IgD-negative memory B cell (primary cell): ENCODE results near the gene AP1M2. TPM values are rescaled to one million over a fixed set of nuclear protein-coding genes. Genes with fewer than 3 reads are reported as not detected.

Source experiments
- polyA plus RNA-seq: library from polyadenylated mRNA; unstranded; fragments of 300-500 nt; fragmentation: Illumina TruSeq; gene quantifications from one replicate; pipeline ENCODE4 v1.2.3, GENCODE V29; 2021

The AP1M2 gene
- polyA plus RNA-seq, 1 donor from 2014 or later: not detected

Other genes starting within 250 kb of the AP1M2 start
- gene ICAM3, start 247.7 kb downstream of the AP1M2 start, polyA plus RNA-seq: 230 TPM
- gene TYK2, start 206.7 kb downstream of the AP1M2 start, polyA plus RNA-seq: 69.0 TPM
- gene CDC37, start 183.8 kb downstream of the AP1M2 start, polyA plus RNA-seq: 78.8 TPM
- gene PDE4A, start 166.8 kb downstream of the AP1M2 start, polyA plus RNA-seq: 2.9 TPM
- gene KEAP1, start 84.0 kb downstream of the AP1M2 start, polyA plus RNA-seq: 32.9 TPM
- gene S1PR5, start 69.9 kb downstream of the AP1M2 start, polyA plus RNA-seq: 5.1 TPM
- gene ATG4D, start 43.4 kb downstream of the AP1M2 start, polyA plus RNA-seq: 21.0 TPM
- gene KRI1, start 21.3 kb downstream of the AP1M2 start, polyA plus RNA-seq: 35.6 TPM
- 193 TPM for gene CDKN2D, start 18.3 kb downstream of the AP1M2 start, polyA plus RNA-seq
- gene SLC44A2, start 38.2 kb upstream of the AP1M2 start, polyA plus RNA-seq: 332 TPM
- gene ILF3, start 67.0 kb upstream of the AP1M2 start, polyA plus RNA-seq: 106 TPM
- gene QTRT1, start 114.1 kb upstream of the AP1M2 start, polyA plus RNA-seq: 53.5 TPM
- gene DNM2, start 130.8 kb upstream of the AP1M2 start, polyA plus RNA-seq: 109 TPM
- gene TMED1, start 248.9 kb upstream of the AP1M2 start, polyA plus RNA-seq: 26.9 TPM